ENCODE data around the gene CDCA5.
A peak's percentile ranks its signal among the peaks of the same experiment; 100 is the strongest.

The CDCA5 gene

DNA sequence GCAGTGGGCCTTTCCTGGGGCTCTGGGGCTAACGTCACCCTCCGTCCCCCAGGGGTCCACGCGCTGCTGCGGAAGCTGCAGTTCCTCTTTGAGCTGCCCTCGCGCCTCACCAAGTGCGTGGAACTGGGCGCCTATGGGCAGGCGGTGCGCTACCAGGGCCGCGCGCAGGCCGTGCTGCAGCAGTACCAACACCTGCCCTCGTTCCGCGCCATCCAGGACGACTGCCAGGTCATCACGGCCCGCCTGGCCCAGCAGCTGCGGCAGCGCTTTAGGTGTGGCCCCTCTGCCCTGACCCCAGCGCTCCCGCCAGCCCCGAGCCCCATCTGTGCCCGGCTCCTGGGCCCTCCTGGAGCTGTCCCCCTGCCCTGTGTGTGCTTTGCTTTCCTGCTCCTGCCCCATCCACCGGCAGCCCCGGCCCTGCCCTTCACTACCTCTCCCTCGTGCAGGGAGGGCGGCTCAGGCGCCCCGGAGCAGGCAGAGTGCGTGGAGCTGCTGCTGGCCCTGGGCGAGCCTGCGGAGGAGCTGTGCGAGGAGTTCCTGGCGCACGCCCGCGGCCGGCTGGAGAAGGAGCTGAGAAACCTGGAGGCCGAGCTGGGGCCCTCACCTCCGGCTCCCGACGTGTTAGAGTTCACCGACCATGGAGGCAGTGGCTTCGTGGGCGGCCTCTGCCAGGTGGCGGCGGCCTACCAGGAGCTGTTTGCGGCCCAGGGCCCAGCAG is 24.1 kb upstream of the CDCA5 start:
- no peak for DNase-seq (ENCODE audit: low read depth, low spot score)

DNA sequence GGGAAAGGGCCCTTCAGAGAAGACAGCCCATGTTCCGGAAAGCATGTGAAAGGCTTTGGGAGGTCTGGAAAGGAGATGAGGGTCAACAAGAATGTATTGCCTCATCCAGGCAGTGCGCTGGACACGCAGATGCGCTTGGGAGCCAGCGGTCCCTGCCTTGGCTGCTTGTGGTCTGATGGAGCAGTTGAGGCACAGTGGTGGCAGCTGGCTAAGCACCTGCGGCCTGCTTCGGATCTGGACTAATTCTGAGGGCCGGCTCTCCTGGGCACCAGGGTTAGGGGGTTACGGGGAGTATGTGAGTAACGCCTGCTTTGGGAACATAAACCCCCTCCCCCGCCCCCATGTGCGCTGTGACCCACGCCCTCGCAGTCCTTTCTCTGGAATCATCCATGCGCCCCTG is 23.2 kb upstream of the CDCA5 start:
- no peak for DNase-seq (ENCODE audit: low read depth, low spot score)

DNA sequence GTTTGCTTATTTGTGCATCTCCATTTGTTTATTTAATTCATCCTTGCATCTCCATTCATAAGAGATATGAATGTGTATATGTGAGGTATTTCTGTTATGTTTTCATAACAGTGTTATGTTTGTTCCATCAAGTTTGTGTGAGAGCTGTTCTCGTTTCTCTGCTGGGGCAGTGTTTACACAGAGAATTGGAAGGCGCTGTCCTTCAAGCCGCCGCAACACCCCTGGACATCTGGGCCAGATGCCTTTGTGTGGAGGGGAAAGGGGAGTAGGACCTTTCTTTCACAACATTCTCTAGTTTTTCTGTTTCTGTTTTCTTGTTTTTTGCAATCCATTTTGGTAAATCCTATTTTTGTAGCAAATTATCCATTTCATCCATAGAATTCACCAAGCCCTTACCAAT is 20.8 kb upstream of the CDCA5 start:
- no peak for DNase-seq (ENCODE audit: low read depth, low spot score)

DNA sequence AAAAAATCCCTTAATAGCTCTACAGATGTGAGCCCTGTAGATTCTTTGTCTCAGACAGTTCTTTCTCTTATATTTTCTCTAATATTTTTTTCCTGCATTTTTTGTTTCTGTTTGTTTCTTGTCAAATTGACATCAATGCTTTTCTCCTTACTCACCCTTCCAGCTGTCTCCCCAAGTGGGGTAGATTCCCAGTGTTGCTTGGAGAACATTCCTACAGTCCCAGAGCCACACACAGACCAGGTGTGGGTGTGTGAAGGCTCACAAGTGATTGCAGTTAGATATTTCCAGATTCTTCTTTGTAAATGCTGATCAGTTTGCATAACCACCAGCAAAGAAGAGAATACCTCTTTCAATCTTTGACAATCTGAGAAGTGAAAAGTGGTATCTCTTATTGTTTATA is 19.6 kb upstream of the CDCA5 start:
- DNase-seq (ENCODE audit: low read depth, low spot score), result no peak

DNA sequence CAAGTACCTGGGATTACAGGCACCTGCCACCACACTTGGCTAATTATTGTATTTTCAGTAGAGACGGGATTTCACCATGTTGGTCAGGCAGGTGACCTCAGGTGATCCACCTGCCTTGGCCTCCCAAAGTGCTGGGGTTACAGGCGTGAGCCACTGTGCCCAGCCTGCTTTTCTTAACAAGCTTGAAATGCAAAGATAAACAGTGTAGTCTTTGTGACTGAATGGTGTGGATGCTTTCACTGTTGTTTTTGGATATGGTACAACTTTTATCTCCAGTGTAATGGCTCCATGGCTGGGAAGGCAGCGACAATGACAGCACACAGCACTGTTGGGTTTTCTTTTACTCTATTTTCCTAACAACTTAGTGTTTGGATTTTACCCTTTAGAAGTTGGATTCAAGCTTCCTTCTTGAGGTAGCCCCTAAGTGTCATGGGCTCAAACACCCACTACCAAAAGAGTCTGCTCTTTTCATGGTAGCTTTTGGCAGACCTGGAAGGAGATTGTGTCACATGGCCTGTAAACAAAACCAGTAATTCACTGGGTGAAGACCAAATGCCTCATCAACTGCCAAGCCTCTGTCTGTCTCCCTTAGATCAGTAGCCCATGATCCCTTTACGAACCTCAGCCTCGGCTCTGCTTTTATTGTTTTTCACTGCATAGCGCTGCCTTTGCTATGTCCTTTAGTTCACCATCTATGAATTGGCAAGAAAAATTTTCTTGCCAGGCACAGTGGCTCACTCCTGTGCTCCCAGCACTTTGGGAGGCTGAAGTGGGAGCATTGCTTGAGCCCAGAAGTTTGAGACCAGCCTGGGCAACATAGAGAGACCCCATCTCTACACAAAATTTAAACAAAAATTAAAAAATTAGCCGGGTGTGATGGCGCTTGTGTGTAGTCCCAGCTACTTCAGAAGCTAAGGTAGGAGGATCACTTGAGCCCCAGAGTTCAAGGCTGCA is 18.6 kb upstream of the CDCA5 start:
- no peak for DNase-seq (ENCODE audit: low read depth, low spot score)

DNA sequence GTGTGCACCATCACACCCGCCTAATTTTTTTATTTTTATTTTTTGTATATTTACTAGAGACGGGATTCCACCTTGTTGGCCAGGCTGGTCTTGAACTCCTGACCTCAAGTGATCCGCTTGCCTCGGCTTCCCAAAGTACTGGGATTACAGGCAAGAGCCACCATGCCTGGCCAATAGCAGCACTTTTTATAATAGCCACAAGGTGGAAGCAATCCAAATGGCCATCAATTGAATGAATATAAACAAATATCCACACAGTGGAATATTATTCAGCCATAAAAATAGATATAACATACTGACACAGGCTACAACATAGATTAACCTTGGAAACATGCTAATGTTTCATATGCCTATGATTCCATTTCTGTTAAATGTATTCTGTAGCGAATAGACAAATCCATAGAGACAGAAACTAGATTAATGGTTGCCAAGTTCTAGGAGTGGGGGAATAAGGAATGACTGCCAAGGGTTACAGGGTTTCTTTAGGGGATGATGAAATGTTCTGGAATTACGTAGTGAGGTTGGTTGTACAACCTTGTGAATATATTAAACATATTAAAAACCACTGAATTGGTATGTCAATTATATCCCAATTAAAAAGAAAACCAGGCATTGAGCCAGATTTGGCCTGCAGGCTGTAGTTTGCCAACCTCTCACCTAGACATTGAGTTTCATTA is 17.0 kb upstream of the CDCA5 start:
- DNase-seq (ENCODE audit: low read depth, low spot score), result no peak

DNA sequence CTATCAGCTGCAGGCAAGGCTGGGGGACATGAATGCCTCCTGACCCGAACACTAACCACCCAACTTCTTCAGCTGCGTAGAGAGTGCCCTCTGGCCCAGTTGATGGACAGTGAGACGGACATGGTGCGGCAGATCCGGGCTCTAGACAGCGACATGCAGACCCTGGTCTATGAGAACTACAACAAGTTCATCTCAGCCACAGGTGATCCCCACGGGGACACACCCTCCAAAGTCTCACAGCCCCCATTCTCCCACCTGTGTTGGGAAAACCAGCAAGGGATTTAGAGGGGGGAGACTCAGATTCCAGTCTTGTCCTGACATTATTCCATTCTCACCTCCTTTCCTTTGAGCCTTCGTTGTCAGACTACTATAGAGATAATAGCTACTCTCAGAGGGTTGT is 13.1 kb upstream of the CDCA5 start:
- no peak for DNase-seq (ENCODE audit: low read depth, low spot score)

DNA sequence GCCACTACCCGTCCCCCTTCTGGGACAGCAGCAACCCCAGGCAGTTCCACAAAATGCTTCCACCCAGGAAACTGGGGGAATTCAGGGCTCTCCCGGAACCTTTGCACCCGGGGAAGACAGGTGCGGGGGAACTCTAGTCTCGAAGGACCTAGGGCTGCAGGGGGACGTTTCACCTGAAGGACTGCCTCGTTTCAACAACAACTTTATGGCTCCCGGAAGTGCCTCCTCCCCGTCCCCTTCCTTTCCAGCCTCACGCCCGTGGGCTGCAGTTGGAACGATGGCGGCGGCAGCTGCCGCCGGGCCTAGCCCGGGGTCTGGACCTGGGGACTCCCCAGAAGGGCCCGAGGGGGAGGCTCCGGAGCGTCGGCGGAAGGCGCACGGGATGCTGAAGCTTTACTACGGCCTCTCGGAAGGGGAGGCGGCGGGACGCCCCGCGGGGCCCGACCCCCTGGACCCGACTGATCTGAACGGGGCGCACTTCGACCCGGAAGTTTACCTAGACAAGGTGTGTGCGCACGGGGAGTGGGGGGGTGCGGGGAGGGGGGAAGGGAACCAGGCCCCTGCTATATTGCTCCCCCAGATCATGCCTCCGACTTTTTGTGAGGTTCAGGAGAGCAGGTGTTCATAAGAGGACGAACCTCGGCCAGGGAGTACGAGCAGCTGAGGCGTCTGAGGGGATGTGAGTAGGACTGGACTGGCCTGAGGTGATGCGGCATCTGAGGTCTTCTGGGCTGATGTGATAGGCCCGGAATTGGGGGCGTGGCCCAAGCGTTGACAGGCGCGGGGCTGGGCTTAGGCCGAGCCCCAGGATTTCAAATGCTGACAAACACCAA is 12.3 kb upstream of the CDCA5 start, which contains the start of gene VPS51:
Gene VPS51 (plus strand): TSS at position 241 of the 833 bp plus-strand sequence. CDS start 37 bp downstream, at position 278.
- DNase-seq (ENCODE audit: low read depth, low spot score), result peak; percentile 73

DNA sequence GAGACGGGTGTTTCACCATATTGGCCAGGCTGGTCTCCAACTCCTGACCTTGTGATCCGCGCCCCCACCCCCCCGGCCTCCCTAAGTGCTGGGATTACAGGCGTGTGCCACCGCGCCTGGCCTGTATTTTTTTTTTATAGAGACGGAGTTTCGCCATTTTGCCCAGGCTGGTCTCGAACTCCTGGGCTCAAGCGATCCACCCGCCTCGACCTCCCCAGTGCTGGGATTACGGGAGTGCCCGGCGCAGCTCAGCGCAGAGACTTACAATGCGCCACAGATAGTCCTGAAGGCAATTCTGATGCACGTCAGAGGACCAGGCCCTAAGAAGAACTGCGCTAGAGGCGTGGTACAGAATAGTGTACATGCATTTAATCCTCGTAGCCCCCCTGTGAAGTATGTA is 11.6 kb upstream of the CDCA5 start:
- no peak for DNase-seq (ENCODE audit: low read depth, low spot score)

DNA sequence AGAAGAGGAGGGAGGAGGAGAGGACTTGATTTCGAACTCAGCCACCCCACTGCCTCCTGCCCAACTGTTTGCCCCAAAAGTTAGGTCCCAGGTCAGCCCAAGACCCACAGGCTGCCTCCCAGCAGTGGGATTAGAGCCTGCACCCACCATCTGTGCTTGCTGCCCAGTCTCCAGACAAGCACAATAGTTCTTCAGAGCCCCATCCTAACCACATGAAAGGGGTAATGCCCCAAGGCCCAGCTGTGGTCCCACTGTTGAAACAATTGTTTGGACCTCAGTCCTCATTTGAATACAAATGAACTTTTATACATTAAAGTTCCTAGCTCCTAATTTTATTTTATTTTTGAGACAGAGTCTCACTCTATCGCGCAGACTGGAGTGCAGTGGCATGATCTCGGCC is 6.8 kb upstream of the CDCA5 start:
- no peak for DNase-seq (ENCODE audit: low read depth, low spot score)

DNA sequence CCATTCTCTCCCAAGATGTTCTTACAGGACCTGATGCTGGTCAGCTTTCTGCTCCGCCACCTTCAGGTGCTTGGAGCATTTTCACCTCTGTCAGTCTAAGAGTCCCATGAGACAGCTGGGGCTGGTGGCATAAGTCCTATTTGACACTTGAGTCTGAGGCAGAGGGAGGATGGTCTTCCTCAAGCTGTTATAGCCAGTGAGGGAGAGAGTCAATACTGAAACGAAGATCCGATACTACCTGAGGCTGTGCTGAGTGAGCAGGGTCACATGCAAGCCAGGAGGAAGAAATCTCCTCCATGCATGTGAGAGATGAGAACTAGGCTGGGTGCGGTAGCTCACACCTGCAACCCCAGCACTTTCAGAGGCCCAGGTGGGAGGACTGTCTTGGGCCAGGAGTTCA is 5.8 kb upstream of the CDCA5 start:
- DNase-seq (ENCODE audit: low read depth, low spot score), result no peak

DNA sequence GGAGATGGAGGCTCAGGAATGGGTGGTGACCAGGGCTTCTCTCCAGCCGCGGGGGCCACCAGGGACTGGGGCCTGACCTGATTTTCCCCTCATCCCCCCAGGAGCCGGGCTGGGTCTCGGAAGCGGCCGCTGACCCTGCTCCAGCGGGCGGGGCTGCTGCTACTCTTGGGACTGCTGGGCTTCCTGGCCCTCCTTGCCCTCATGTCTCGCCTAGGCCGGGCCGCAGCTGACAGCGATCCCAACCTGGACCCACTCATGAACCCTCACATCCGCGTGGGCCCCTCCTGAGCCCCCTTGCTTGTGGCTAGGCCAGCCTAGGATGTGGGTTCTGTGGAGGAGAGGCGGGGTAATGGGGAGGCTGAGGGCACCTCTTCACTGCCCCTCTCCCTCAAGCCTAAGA is 4.0 kb upstream of the CDCA5 start:
- DNase-seq (ENCODE audit: low read depth, low spot score), result no peak

DNA sequence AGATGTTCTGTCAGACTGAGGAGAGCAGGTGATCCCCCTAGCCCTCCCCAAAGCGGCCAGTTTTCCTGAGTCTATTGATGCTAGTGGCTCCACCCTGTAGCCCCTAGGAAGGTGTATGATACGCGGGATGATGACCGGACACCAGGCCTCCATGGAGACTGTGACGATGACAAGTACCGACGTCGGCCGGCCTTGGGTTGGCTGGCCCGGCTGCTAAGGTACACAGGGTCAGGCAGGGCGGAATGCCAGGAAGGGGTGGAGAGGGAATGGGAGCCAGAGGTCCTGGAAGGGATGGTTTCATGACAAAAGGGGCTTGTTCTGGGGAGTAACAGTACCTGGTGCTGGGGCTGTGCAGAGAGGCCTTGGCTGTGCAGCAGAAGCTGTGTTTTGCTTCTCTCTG is 3.4 kb upstream of the CDCA5 start:
- DNase-seq (ENCODE audit: low read depth, low spot score), result no peak

DNA sequence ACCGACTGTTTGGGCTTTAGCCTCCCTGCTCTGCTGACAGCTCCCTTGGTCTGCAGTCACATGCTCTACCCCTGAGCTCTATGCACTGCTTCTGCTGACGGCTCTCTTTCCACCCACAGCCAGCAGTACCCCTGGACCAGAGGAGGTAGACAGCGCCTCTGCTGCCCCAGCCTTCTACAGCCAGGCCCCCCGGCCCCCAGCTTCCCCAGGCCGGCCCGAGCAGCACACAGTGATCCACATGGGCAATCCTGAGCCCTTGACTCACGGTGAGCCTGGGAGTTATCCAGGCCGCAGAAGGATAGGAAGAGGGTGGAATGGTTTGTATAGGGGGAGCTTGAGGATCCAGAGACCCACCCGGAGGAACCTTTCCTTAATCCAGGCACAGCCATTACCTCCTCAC is 3.0 kb upstream of the CDCA5 start:
- no peak for DNase-seq (ENCODE audit: low read depth, low spot score)

DNA sequence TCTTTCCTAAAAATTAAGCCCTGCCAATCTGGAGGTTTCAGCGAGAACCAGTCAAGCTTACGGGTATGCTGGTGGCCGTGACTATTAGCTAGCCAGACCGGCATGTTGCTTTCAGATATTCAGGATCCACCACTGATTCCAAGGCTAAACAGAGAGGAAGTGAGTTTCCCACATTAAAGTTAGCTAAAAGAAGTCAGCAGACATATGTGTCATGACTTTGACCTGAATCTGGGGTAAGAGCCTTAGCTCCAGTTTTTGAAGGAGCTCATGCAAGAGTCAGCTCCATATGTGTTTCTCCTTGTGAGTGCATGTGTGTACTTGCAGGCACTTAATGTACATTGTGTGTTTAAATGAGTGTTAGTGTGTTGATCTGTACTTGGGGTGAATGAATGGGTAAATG is 1.6 kb upstream of the CDCA5 start:
- no peak for DNase-seq (ENCODE audit: low read depth, low spot score)

DNA sequence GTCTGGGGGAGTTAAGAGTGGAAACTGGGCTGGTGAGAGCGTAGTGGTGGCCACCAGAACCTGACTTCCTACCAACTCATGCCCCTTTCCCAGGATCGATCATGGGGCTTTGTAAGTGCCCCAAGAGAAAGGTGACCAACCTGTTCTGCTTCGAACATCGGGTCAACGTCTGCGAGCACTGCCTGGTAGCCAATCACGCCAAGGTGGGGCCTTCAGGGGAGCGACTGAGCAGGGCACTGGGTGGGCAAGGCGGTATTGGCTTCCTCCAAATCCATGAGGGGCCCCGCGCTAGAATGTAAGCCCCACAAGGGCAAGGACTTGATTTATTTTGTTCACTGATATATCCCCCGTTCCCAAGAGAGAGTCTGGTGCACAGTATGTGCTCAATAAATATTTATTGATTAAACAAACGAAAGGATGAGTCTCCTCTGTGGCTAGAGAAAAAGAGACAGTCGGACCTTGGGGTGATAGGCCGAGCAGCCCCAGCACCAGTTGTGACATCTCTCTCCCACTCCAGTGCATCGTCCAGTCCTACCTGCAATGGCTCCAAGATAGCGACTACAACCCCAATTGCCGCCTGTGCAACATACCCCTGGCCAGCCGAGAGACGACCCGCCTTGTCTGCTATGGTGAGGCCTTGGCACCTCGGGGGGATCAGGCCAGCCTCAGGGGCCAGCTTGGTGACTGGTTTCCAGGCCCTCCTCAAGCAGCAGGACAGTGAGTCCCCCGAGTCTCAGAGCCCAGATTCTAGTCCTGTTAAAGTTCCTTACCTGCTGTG is 947 bp upstream of the CDCA5 start:
- no peak for DNase-seq (ENCODE audit: low read depth, low spot score)

DNA sequence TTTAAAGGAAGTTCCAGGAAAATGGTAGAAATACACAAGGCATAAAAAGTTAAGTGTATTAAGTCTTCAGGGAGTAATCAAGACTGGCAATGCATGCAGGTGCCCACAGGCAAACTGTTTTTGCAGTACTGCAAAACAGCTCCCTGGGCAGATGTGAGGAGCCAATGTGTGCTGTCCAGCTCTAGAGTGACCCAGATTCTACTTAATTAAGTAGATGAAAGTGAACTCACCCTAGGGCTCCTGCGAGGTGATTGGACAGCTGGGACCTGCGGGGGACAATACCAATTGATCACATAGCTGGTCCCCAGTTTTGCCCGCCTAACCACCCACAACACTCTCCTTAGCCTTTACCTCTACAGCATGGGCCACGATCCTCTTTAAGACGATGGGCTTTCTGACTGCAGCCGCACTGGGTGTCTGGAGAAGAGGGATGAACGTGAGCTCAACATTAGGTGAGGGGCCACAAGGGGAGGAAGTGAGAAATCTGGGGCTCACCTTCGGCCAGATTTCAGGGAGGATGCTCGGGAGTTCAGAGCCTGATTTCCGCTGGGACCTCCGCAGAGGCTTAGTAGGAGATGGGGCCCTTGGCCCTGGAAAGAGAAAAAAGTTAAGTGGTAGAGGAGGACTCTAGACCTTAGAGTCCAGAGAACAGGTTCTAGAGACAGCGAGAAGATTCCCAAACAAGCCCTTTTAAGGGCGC is 556 bp downstream of the CDCA5 start:
- no peak for DNase-seq (ENCODE audit: low read depth, low spot score)

DNA sequence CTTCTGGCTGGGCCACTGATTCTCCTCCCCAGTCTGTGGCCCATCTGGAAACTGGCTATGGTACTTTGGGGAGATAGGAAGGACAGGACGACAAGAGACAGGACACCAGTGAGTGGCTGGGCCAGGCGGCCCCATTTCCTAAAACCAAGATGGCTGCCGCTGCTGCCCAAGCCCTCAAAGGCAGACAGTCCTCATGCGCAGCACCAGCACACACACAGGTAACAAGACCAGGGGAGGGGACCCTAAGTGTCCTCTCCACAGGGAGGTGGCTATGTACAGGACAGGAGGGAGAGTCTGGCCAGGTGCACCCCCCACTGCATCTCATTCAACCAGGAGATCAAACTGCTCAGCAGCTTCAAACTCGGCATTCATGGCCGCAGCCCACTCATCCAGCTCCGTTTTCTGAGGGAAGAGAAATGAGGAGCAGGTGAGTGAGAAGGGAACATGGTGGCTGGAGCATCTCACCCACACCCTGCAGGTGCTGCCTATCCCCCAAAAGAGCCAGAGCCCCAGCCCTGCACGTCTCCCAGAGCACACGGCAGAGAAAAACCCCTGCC is 5.0 kb downstream of the CDCA5 start:
- DNase-seq (ENCODE audit: low read depth, low spot score), result no peak

DNA sequence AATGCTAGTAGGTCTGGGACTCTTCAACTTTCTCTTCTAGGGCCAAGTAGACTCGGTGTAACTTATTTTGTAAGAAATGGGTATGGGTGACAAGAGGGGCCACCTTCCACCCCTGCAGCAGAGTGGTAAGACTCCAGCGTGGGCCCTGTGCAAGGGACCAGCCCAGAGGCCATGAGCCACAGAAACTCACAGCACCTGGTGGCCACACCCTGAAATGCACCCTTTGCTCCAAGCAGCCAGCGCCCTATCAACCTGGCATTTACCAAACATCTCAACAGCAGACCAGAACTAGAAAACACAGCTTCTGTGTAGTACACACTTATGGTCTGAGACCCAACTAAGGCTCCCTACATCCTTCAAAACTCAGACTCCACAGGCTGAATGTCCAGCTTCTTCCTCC is 5.7 kb downstream of the CDCA5 start:
- DNase-seq (ENCODE audit: low read depth, low spot score), result no peak

DNA sequence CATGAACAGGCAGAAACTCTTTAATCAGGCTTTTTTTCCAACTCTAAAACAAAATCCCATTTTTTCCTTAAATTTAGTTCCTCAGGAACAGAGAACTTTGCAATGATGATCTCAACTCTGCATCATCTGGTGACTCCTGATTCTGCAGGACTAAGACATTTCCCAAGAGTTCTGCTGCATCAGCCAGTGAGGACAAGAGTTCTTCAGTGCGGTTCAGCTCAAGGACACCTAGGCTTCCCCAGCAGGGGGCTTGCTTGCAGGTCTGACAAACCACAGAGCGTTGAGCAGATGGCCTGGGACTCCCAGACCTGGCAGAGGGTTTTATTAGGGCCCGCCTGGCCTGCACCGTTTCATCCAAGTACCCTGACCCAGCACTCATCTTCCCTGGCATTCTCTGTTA is 6.4 kb downstream of the CDCA5 start:
- DNase-seq (ENCODE audit: low read depth, low spot score), result no peak

All from smooth muscle cell of the brain vasculature (primary cell).